Activated B cell treated with CpG ODN at 0.5 μM for 24 hours (primary cell): ENCODE data around the gene TOP3B. TPM values are rescaled to one million over a fixed set of nuclear protein-coding genes. Genes with fewer than 3 reads are reported as not detected.

Experiments
- ATAC-seq: fragments of 200-7000 bp; cut with Tn5 transposase; one replicate; pipeline ENCODE4 v1.10.0; 2021; ENCODE audit warnings: low read depth, mild to moderate bottlenecking, moderate library complexity
- CTCF ChIA-PET: fragments of 350-600 bp; sonication (Branson Sonifier 250); formaldehyde crosslinking; loops from one replicate; lab custom pipeline; 2021; ENCODE audit warnings: antibody characterized with exemption; lab: Charles Lee
- POLR2A ChIA-PET: fragments of 350-600 bp; sonication (Branson Sonifier 250); formaldehyde crosslinking; loops from one replicate; lab custom pipeline; 2021; ENCODE audit warnings: antibody characterized with exemption; lab: Charles Lee
- DNase-seq: peaks from one replicate; pipeline ENCODE4 v3.0.0; 2022
- H3K27ac Mint-ChIP-seq: one replicate; pipeline ENCODE4 v1.8.0; 2020; ENCODE audit warnings: mixed read lengths
- H3K27me3 Mint-ChIP-seq: one replicate; pipeline ENCODE4 v1.8.0; 2021; ENCODE audit warnings: mixed read lengths
- H3K36me3 Mint-ChIP-seq: one replicate; pipeline ENCODE4 v1.8.0; 2021; ENCODE audit warnings: low read depth, mixed read lengths
- H3K4me1 Mint-ChIP-seq: one replicate; pipeline ENCODE4 v1.8.0; 2021; ENCODE audit warnings: mixed read lengths
- H3K4me3 Mint-ChIP-seq: one replicate; pipeline ENCODE4 v1.8.0; 2020; ENCODE audit warnings: mild to moderate bottlenecking, mixed read lengths
- H3K9me3 Mint-ChIP-seq: one replicate; pipeline ENCODE4 v1.8.0; 2020; ENCODE audit warnings: mixed read lengths
- intact Hi-C: fragments of 100-400 bp; cut with micrococcal nuclease; formaldehyde crosslinking; loops from one replicate; pipeline ENCODE4 v1.15.1; 2024
- total RNA-seq: library from RNA; stranded (reverse); gene quantifications from 2 replicates; pipeline ENCODE4 v1.2.3, GENCODE V29; 2022
- TF ChIP-seq, protein P1 (sequence below): fragments of 200-600 bp; IDR thresholded peaks from one replicate; pipeline ENCODE4 v1.8.0; 2022; ENCODE audit warnings: antibody characterized with exemption, mild to moderate bottlenecking

The TOP3B gene
- total RNA-seq, 1 donor from 2014 or later, result 83.4 TPM

DNA sequence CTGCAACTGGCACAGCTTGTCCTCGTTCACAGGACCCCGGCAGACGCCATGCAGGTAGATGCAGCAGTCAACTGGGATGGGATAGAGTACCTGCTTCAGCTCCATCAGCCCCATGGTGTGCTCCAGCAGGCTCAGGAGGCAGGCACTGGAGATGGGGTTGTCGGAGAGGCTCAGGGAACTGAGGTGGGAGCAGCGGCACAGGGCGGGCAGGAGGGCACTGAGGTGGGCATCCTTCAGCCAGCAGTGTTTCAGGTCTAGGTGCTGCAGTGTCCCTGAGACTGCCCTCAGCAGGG, 8.7 kb upstream of the TOP3B start:
- Mint-ChIP-seq H3K9me3 (no peaks in the 10 kb centered on the region), H3K4me3 (no peak overlapping the region), H3K27ac (no peak overlapping the region), H3K4me1 (no peaks in the 10 kb centered on the region), H3K27me3 (peaks cover 1% of the 10 kb centered on the region), H3K36me3 (no peaks in the 10 kb centered on the region)
- TF ChIP-seq, protein P1, sequence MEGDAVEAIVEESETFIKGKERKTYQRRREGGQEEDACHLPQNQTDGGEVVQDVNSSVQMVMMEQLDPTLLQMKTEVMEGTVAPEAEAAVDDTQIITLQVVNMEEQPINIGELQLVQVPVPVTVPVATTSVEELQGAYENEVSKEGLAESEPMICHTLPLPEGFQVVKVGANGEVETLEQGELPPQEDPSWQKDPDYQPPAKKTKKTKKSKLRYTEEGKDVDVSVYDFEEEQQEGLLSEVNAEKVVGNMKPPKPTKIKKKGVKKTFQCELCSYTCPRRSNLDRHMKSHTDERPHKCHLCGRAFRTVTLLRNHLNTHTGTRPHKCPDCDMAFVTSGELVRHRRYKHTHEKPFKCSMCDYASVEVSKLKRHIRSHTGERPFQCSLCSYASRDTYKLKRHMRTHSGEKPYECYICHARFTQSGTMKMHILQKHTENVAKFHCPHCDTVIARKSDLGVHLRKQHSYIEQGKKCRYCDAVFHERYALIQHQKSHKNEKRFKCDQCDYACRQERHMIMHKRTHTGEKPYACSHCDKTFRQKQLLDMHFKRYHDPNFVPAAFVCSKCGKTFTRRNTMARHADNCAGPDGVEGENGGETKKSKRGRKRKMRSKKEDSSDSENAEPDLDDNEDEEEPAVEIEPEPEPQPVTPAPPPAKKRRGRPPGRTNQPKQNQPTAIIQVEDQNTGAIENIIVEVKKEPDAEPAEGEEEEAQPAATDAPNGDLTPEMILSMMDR, result no peak
- no peak for DNase-seq
- ChIA-PET CTCF (no interaction called here), POLR2A (no interaction called here)
- no peak for ATAC-seq
- intact Hi-C loops, result no loop called here

DNA sequence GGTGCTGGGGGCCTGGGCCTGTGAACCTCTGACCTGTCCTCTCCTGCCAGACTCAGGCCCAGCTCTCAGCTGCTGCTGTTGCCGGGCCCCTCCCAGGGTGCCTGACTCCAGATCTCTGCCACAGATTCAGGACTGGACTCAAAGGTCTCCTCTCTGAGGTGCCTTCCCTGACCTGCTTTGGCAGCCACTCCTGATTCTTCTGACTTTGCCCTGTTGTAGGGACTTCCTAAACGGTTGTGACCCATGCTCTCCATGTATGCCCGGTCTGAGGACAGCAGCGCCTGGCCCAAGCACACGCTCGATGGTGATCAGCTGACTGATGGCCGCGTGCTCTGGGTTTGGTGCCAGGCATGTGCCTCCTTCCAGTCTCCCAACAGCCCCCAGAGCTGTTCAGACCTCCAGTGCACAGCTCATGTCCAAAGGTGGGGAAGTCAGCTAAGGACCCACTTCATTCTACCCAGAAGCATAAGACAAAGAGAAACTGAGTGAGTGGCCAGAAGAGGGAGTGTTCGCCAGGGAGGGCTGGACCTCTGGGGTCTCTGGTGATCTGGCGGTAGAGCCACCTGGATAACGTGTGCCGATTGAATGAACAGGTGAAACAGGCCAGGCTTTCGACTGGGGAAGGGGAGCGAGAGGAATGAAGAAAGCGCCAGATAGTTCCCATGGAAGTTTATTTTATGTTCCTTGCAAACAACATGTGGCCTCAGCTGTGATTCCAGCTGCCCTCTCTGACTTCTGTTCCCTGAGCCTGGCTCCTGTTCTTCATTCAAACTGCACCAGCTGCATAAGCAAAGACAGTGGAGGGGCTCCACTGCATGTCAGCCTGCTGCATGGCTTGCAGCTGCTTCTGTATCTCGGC, 8.1 kb upstream of the TOP3B start:
- Mint-ChIP-seq H3K36me3 (no peaks in the 10 kb centered on the region), H3K27me3 (peaks cover 1% of the 10 kb centered on the region), H3K4me3 (no peak overlapping the region), H3K9me3 (no peaks in the 10 kb centered on the region), H3K27ac (no peak overlapping the region), H3K4me1 (no peaks in the 10 kb centered on the region)
- ChIA-PET POLR2A (no interaction called here), CTCF (no interaction called here)
- TF ChIP-seq, protein P1, result no peak
- intact Hi-C loops, result no loop called here
- no peak for DNase-seq
- ATAC-seq, result no peak

DNA sequence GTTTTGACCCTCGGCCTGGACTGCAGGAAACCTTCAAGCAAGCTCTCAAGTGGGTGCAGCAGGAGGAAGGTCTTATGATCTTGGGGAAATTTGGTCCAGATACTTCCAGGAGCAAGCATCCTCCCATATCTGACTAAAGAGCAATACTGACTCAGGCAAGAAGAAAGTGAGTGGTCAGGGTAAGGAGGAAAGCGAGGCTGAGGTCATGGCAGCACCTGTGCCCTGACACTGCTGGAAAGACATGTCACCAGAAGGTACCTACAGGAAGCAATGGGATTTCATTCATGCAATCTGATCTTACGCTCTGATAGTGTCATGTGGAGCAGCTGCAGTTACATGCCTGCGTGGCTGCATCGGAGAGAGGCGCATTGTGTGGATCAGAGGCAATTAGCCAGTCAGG, 6.5 kb upstream of the TOP3B start:
- Mint-ChIP-seq H3K9me3 (no peaks in the 10 kb centered on the region), H3K36me3 (no peaks in the 10 kb centered on the region), H3K27ac (no peak overlapping the region), H3K4me1 (no peaks in the 10 kb centered on the region), H3K4me3 (no peak overlapping the region), H3K27me3 (peaks cover 1% of the 10 kb centered on the region)
- TF ChIP-seq, protein P1, result no peak
- DNase-seq, result no peak
- ATAC-seq, result no peak
- intact Hi-C loops, result no loop called here
- CTCF ChIA-PET, result no interaction called here
- POLR2A ChIA-PET, result no interaction called here

DNA sequence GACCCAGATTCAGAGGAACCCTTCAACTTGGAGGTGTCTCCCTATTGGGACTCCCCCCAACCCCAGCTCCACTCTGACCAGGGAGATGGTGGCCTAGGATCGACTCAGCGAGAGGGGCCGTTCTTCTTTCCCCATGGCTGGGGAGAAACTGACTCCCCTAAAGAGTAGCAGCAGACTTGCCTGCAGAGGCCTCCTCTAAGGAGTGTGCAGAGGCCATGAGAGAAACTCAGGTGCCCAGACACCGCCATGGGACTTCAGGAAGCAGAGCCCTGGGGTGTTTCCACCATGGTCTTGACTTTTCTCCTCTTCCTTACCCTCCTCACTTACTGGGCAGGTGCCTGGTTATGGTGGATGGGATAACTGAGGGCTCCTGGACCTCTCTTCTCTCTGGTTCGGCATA, 2.6 kb upstream of the TOP3B start:
- peaks cover 6% of the 10 kb centered on the region for H3K36me3 Mint-ChIP-seq
- no peaks in the 10 kb centered on the region for H3K9me3 Mint-ChIP-seq
- no peak for DNase-seq
- TF ChIP-seq, protein P1, result no peak
- H3K4me1 Mint-ChIP-seq, result peaks cover 23% of the 10 kb centered on the region
- no peak for ATAC-seq
- ChIA-PET CTCF (interaction anchor here (1.4 kb wide), 1 partner anchor 13 kb away, joined by 3 read pairs; no protein-coding TSS in a partner anchor), POLR2A (interaction anchor here (0.7 kb wide), 1 partner anchor 21 kb away, joined by 16 read pairs; no protein-coding TSS in a partner anchor)
- intact Hi-C loops, result no loop called here
- H3K27me3 Mint-ChIP-seq, result peaks cover 1% of the 10 kb centered on the region
- H3K27ac Mint-ChIP-seq, result no peak overlapping the region
- no peak overlapping the region for H3K4me3 Mint-ChIP-seq

DNA sequence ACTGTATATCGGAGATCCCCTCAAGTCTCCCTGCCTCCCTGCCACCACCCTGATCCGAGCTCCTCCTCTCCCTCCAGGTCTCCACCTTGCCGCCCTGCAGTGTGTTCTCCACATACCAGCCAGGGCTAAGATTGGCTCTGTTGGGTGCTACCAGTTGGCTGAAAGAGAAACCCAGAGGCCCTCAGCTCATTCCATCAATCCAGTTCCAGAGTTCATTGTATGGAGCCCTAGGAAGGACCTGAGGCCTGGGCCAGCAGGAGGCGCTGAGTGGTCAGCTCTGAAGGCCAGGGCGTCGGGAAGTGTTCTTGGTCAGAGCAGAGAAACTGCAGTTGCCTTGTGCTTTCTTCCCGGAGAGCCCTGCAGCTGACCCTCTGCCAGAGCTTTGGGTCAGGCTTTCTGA, 2.2 kb upstream of the TOP3B start:
- Mint-ChIP-seq H3K27ac (no peak overlapping the region), H3K9me3 (no peaks in the 10 kb centered on the region), H3K4me3 (peak overlapping the region; percentile 58), H3K27me3 (peaks cover 1% of the 10 kb centered on the region), H3K4me1 (peaks cover 27% of the 10 kb centered on the region), H3K36me3 (peaks cover 8% of the 10 kb centered on the region)
- TF ChIP-seq, protein P1, result no peak
- CTCF ChIA-PET, result interaction anchor here (1.4 kb wide), 1 partner anchor 13 kb away, joined by 3 read pairs; no protein-coding TSS in a partner anchor
- ATAC-seq, result no peak
- DNase-seq, result no peak
- POLR2A ChIA-PET, result no interaction called here
- intact Hi-C loops, result loop anchor here (5.0 kb wide), 3 partner anchors 43 to 313 kb away; no protein-coding TSS in a partner anchor
